ENCODE measurements around the gene KATNB1.
"Not testable (repeated sequence)": the region's sequence is repeated elsewhere in the genome, so short reads cannot be mapped to it uniquely, and the experiment has no call there.

Gene KATNB1

GRCh38 chr16:57775661-57776469, 40.3 kb downstream of the KATNB1 start:
- FAIRE-seq = no peak

- FAIRE-seq = no peak
Measured at GRCh38 chr16:57778658-57779057, 43.1 kb downstream of the KATNB1 start.

- not testable (repeated sequence) for FAIRE-seq
Measured at GRCh38 chr16:57779836-57780235, 44.3 kb downstream of the KATNB1 start.

GRCh38 chr16:57781349-57781740, 45.8 kb downstream of the KATNB1 start:
- no peak for FAIRE-seq

- no peak for FAIRE-seq
Measured at GRCh38 chr16:57781741-57782606, 46.4 kb downstream of the KATNB1 start.

- not testable (repeated sequence) for FAIRE-seq
Measured at GRCh38 chr16:57782607-57783055, 47.1 kb downstream of the KATNB1 start.

- no peak for FAIRE-seq
Measured at GRCh38 chr16:57783116-57783515, 47.5 kb downstream of the KATNB1 start.

GRCh38 chr16:57783883-57784282, 48.3 kb downstream of the KATNB1 start:
- FAIRE-seq = no peak

- no peak for FAIRE-seq
Measured at GRCh38 chr16:57784334-57784733, 48.8 kb downstream of the KATNB1 start.

- no peak for FAIRE-seq
Measured at GRCh38 chr16:57785385-57785784, 49.8 kb downstream of the KATNB1 start.

- FAIRE-seq = no peak
Measured at GRCh38 chr16:57785924-57786323, 50.4 kb downstream of the KATNB1 start.

GRCh38 chr16:57786632-57787518, 51.3 kb downstream of the KATNB1 start:
- FAIRE-seq = no peak

- no peak for FAIRE-seq
Measured at GRCh38 chr16:57787519-57787905, 51.9 kb downstream of the KATNB1 start.

- FAIRE-seq = no peak
Measured at GRCh38 chr16:57788252-57788841, 52.8 kb downstream of the KATNB1 start.

GRCh38 chr16:57788951-57789350, 53.4 kb downstream of the KATNB1 start:
- FAIRE-seq = no peak

GRCh38 chr16:57791195-57791892, 55.8 kb downstream of the KATNB1 start:
- no peak for FAIRE-seq

- no peak for FAIRE-seq
Measured at GRCh38 chr16:57791893-57792461, 56.4 kb downstream of the KATNB1 start.

GRCh38 chr16:57794849-57795430, 59.4 kb downstream of the KATNB1 start:
- FAIRE-seq = no peak

- FAIRE-seq = no peak
Measured at GRCh38 chr16:57795431-57795878, 59.9 kb downstream of the KATNB1 start.

- not testable (repeated sequence) for FAIRE-seq
Measured at GRCh38 chr16:57796014-57796413, 60.4 kb downstream of the KATNB1 start.

- no peak for FAIRE-seq
Measured at GRCh38 chr16:57797216-57797525, 61.6 kb downstream of the KATNB1 start.
